Ureter (tissue), 1 donor: Measurements from ENCODE around the gene MINDY3. TPM values are rescaled to one million over a fixed set of nuclear protein-coding genes. Genes with fewer than 3 reads are reported as not detected.

Source experiments
- DNase-seq: peaks from one replicate; pipeline ENCODE4 v3.0.0-alpha.2; 2020; ENCODE audit warnings: low spot score
- total RNA-seq: library from RNA; stranded (reverse); gene quantifications from one replicate; pipeline ENCODE4 v1.2.4, GENCODE V29; 2023
- donor health status: DM: yes; HTN: yes; CAD: no.

The MINDY3 gene
- total RNA-seq, 1 donor from 2014 or later = 43.2 TPM

DNA sequence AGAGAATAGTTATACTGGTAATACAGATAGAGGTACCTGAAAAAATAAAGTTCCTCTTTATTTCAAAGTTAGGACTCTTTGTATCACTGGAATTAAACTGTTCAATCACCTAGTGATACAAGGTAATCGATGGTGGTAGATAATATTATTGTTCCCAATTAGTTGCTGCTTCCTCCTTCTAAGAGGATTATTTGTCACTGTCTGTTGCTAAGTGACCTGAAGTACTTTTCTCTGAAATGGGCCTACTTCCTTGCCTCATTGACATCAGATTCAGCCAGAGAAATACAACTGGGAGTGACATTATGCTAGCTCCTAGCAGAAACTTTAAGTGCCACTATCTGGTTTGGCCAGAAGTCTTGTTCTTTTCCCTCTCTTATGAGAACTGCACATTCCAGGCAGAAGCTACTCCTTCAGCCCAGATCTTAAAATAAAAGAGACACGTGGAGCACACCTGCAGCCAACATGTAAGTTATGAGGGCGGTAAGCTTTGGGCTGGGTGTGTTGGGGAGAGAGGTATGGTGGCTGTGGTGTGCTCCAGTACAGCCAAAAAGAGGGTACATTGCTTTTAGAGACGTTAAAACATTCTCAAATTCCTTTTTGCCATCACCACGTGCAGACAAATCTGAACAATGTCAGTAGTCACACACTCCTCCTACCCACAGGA is 54.8 kb downstream of the MINDY3 start:
- DNase-seq = no peak

DNA sequence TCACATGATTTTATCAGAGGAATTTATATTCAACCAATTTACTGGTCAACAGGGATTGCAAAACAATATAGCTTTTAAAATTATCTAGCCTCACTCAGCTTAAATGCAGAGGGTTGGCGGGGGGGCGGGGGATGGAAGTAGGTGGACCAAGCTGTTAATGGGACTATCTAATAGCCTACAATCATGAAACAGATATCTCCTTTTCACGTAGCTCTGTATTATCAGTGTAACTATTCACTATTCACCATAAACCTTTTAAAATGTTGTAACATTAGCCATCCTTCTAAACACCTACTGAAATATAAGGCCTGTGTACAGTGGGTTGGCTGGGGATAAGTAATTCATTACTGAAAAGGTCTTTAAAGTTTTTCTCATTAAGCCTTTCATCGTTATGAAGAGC is 56.2 kb downstream of the MINDY3 start:
- DNase-seq = no peak

- DNase-seq = no peak
Measured at GRCh38 chr10:15802375-15802949, 57.8 kb downstream of the MINDY3 start.

DNA sequence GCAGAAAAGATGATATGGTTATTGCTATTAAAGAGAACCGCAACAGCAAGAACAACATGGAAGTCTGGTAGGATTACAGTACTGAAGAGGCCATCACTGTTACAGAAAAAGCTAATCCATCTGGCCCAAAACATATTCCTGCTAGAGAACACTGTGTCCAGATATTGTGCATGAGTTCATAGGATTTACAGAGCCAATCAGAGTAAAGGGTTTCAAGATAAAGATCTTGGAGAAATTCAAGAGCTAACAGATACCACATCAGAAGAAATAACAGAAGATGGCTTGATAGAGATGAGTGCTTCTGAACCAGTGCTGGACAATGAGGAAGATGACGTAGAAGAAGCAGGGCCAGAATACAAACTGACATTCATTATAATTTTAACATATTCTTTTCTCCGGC is 58.7 kb downstream of the MINDY3 start:
- DNase-seq = no peak

DNA sequence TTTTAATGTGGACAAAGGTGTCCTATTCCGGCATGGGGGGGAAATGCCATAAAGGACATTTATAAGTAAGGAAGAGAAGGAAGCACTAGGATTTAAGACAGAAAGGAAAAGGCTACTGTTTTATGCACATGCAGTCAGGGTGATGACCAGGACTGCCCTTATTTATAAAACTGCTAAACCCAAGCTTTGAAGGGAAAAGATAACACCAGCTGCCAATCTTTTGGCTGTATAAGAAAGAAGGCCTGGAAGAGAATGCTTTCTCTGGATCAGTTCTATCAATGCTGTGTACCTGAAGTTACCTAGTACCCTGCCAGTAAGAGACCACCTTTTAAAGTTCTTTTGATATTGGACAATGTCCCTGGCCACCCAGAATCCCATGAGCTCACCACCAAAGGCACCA is 59.2 kb downstream of the MINDY3 start:
- no peak for DNase-seq

GRCh38 chr10:15797346-15797745 is 63.0 kb downstream of the MINDY3 start:
- DNase-seq = no peak

DNA sequence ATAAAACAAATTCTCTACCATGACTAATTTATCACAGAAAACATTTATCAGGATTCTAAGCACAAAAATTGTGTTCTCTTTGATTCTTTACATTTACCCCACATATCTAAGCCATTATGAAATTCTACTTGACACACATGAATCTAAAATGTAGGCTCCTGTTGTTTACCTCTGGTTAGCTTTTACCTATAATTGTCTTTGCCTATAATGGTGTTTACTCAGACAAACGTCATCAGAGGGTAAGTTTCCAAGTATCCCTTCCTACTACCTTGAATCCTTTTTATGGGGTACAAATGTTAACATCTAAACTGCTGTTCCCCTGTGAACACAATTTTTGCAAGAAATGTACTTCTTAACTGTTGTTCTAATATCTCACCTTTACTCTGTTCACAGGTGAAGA is 63.5 kb downstream of the MINDY3 start:
- no peak for DNase-seq

GRCh38 chr10:15796098-15796759 is 64.1 kb downstream of the MINDY3 start:
- no peak for DNase-seq

- DNase-seq = no peak
Measured at GRCh38 chr10:15795036-15795792, 65.1 kb downstream of the MINDY3 start.

GRCh38 chr10:15794569-15794968 is 65.7 kb downstream of the MINDY3 start:
- no peak for DNase-seq

DNA sequence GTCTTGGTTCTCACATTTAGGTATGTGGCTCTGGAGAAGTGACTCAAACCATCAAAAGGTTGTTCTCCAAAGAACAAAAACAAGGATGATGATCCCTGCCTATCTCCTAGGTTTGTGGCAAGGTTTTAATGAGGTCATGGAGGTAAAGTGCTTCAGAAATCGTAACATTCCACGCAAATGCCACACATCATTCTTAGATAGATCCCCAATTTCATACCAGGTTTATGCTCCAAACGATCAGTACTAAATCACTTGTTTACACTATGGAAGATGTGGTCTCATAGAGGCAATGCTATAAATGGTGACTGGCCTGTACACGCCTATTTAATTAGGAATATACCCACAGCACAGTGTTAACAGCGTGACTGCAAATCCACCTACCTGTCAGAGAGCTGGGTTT is 66.6 kb downstream of the MINDY3 start:
- DNase-seq = no peak

DNA sequence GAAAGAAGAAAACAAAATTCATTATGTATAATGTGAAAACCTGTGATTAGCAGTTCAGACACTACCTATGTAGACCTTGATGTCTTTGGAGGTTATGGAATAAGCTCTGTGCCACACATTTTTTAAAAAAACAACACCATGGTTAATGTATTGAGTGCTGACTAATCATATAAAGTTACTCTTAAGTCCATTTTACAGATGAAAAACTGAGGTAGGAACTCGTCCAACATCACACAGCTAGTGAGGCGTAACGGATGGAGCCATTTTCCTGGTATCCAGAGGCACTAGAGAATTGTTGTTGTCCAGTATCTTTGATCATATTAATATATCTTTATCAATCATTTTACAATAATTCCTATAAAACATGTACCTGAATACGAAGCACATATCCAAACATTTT is 67.5 kb downstream of the MINDY3 start:
- no peak for DNase-seq

GRCh38 chr10:15791816-15792524 is 68.3 kb downstream of the MINDY3 start:
- DNase-seq = no peak

GRCh38 chr10:15789793-15790525 is 70.3 kb downstream of the MINDY3 start:
- DNase-seq = no peak

DNA sequence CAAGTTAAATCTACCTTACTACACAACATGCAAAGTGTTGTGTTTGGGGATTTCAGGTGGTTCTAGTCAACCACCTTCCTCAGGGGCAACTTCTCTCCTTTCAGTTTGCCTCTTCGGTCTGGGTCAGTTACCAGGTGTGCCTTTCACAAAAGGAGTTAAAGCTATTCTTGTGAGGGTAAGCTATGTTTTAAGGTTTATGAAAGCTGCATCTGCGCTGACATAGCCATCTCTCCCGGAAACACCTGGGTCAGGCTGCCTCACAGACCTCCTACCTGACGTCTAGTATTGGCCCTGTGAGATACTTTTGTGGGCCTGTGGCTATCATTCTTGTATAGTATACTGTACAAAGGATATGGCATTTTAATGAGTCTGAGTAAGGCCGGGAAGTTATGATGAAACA is 72.9 kb downstream of the MINDY3 start:
- DNase-seq = no peak

DNA sequence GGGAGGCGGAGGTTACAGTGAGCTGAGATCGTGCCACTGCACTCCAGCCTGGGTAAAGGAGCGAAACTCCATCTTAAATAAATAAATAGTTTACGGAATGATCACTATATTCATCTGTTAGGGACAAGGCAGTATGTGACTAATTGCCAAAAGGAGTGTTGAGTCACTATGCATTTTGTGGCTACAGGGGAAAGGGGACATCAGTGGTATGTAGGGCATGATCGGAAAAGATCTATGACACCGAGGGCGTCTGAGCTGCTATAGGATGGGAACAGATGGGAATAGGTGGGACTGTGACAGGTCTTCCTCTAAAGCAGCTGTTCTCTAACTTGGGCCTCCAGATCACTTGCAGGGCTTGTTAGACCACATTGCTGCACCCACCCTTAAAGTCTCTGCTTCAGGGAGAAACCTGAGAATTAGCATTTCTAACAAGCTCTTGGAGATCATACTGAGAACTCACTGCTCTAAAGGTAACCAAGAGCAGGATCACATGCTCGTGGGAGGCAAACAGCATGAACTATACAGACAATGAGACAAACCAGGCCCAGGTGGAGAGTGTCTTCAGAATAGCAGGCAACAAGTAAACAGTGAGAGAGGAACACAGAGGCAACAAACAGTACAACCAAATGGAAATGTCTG is 75.5 kb downstream of the MINDY3 start:
- no peak for DNase-seq

DNA sequence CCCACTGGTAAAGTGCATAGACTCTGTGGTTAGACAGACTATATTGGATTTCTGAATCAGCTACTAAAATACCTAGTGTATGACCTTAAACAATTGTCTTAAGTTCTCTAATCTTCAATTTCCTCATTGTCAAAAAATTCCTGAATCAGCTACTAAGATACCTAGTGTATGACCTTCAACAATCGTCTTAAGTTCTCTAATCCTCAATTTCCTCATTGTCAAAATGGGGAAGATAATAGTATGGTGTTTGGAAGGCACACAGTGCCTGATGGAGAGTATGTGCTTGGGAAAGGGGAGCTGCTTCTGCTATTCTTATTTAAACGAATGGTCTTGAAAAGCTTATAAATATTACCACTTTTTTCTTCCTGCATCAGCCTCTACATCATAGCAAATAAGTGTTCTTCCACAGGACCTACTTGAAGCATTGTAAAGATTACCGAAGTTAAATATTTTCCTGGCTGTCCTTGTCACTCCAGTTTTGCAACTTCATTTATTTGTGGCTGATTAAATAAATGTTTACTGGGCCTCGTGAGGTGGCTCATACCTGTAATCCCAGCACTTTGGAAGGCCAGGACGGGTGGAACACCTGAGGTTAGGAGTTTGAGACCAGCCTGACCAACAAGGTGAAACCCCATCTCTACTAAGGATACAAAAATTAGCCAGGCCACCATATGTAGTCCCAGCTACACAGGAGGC is 76.2 kb downstream of the MINDY3 start:
- no peak for DNase-seq

DNA sequence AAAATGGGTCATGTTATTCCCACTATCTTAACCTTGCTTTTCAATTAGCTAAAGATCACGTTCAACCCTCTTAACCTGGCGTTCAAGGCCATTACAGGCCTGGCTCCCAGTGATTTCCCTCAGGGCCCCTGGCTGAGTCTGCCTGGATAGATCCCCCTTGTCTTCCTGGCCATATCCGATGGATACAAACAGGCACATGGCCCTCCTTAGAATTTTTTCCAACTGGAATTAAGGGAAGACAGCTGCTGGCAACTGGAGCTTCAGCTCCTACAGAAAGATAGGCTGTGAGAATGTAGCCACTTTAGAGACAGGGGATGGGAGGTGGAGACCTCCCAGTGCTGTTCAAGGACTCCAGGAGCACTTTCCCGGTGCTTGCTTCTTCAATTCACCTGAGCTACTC is 77.5 kb downstream of the MINDY3 start:
- DNase-seq = no peak

DNA sequence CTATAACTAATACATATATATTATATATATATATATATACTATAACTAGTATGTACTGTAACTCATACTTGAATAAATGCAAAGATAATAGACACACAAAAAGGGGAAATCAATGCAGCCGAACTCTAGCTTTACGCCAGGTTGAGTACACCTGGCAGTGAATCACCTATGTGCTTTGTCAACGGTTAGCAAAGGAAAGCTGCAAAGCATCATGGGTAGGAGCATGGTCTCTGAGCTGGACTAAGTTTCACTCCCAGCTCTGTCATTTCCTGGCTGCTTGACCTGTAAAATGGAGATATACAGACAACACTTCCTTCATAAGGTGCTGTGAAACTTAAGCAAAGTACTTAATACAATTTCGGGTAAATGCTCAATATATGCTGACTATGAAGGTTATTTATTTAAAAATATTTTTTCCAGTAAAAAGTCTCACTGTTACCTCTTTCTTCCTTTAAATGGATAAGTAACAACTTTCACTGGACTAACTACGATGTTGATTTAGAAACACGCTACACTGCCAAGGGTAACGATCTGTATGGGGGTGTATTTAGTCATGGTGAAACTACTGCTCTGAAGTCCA is 78.8 kb downstream of the MINDY3 start:
- DNase-seq = no peak
